Glutamatergic neuron (in vitro differentiated cells): Measurements from ENCODE around the gene LRRC8C. TPM values are rescaled to one million over a fixed set of nuclear protein-coding genes. Genes with fewer than 3 reads are reported as not detected.

Source experiments
- DNase-seq: peaks from one replicate; pipeline ENCODE4 v3.0.0; 2022
- H3K27ac Mint-ChIP-seq: one replicate; pipeline ENCODE4 v1.8.0; 2020; ENCODE audit warnings: mild to moderate bottlenecking, mixed read lengths, inconsistent platforms; ENCODE audit not compliant: unreplicated experiment
- H3K27me3 Mint-ChIP-seq: one replicate; pipeline ENCODE4 v1.8.0; 2020; ENCODE audit warnings: mild to moderate bottlenecking, moderate library complexity, mixed read lengths, inconsistent platforms; ENCODE audit not compliant: unreplicated experiment
- H3K36me3 Mint-ChIP-seq: one replicate; pipeline ENCODE4 v1.8.0; 2020; ENCODE audit warnings: mild to moderate bottlenecking, mixed read lengths, inconsistent platforms; ENCODE audit not compliant: unreplicated experiment
- H3K4me1 Mint-ChIP-seq: one replicate; pipeline ENCODE4 v1.8.0; 2020; ENCODE audit warnings: mild to moderate bottlenecking, low read depth, mixed read lengths, inconsistent platforms; ENCODE audit not compliant: unreplicated experiment
- H3K4me3 Mint-ChIP-seq: one replicate; pipeline ENCODE4 v1.8.0; 2020; ENCODE audit warnings: mild to moderate bottlenecking, mixed read lengths, inconsistent platforms; ENCODE audit not compliant: unreplicated experiment
- H3K9me3 Mint-ChIP-seq: one replicate; pipeline ENCODE4 v1.8.0; 2020; ENCODE audit warnings: mild to moderate bottlenecking, moderate library complexity, mixed read lengths, inconsistent platforms; ENCODE audit not compliant: unreplicated experiment
- total RNA-seq: library from RNA; stranded (reverse); fragmentation: NEBNext Ultra II Directional; extraction: Animal tissue kit (Norgen Biotek cat#: 25700); gene quantifications from one replicate; pipeline ENCODE4 v1.2.1, GENCODE V29; 2021; ENCODE audit not compliant: unreplicated experiment
- TF ChIP-seq, protein P1 (sequence below): fragments of 200-600 bp; sonication (generic); IDR thresholded peaks from one replicate; pipeline ENCODE4 v1.5.0; 2021; ENCODE audit not compliant: partially characterized antibody, unreplicated experiment

Gene LRRC8C
- total RNA-seq, 1 donor from 2014 or later = 2.6 TPM

DNA sequence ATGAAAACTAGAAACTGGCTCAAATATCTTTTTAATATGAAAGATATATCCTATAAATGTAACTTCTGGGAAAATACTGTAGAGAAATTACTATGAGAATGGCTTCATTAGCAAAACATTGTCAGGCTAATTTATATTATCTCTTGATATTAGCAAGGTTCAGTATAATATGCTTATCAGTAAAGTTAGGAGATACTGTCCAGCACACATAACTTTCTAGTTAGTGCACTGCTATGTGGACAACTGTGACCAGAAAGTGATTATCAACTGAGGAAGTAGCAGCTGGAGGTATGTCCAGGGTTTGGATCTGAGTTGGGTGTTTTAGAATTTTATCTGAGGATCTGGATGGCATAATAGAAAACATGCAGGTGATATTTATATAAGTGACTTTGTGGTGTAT, 7.5 kb downstream of the LRRC8C start:
- Mint-ChIP-seq H3K9me3 (no peaks in the 10 kb centered on the region), H3K27me3 (no peaks in the 10 kb centered on the region), H3K4me3 (no peak overlapping the region), H3K4me1 (no peaks in the 10 kb centered on the region), H3K27ac (no peak overlapping the region), H3K36me3 (no peaks in the 10 kb centered on the region)
- no peak for DNase-seq
- TF ChIP-seq, protein P1, sequence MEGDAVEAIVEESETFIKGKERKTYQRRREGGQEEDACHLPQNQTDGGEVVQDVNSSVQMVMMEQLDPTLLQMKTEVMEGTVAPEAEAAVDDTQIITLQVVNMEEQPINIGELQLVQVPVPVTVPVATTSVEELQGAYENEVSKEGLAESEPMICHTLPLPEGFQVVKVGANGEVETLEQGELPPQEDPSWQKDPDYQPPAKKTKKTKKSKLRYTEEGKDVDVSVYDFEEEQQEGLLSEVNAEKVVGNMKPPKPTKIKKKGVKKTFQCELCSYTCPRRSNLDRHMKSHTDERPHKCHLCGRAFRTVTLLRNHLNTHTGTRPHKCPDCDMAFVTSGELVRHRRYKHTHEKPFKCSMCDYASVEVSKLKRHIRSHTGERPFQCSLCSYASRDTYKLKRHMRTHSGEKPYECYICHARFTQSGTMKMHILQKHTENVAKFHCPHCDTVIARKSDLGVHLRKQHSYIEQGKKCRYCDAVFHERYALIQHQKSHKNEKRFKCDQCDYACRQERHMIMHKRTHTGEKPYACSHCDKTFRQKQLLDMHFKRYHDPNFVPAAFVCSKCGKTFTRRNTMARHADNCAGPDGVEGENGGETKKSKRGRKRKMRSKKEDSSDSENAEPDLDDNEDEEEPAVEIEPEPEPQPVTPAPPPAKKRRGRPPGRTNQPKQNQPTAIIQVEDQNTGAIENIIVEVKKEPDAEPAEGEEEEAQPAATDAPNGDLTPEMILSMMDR = no peak

DNA sequence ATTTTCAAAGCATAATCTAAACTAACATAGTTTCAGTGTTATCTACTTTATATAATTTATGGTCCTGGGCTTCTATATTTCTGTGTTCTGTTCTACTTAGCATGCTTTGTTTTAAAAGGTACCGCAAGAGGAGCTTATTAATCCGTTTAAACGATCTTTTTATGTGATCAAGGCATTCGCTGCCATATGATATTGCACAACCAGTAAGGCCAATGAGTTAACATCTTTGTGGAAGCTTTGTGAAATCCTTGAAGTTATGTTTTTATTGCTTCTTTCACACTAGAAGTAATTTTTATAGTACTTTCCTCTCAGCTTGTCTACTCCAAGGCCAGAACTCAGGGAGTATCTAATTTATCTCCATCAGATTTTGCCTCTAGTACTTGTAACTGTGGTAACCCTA, 8.9 kb downstream of the LRRC8C start:
- Mint-ChIP-seq H3K27me3 (no peaks in the 10 kb centered on the region), H3K4me1 (no peaks in the 10 kb centered on the region), H3K36me3 (no peaks in the 10 kb centered on the region), H3K4me3 (no peak overlapping the region), H3K27ac (no peak overlapping the region), H3K9me3 (no peaks in the 10 kb centered on the region)
- TF ChIP-seq, protein P1 = no peak
- no peak for DNase-seq

DNA sequence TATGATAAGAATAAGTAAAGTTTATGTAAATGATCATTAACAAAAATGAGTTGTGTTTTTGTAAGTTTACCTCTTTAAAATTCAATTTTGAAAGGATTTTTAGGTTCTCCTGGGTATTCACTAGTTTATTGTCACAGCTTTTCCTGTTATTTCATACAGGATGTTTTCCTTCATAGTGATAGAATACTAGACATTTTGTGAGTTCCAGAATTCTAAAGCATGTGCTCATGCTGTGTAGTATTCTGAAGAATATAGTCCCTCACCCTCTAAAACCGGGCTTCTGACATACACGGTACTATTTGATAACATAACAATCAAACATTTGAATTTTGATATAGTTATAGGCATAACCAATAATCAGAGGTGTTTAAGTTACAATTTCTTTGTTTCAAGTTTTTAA, 10.7 kb downstream of the LRRC8C start:
- Mint-ChIP-seq H3K9me3 (no peaks in the 10 kb centered on the region), H3K4me3 (no peak overlapping the region), H3K36me3 (no peaks in the 10 kb centered on the region), H3K27me3 (no peaks in the 10 kb centered on the region), H3K4me1 (no peaks in the 10 kb centered on the region), H3K27ac (no peak overlapping the region)
- TF ChIP-seq, protein P1 = no peak
- no peak for DNase-seq

DNA sequence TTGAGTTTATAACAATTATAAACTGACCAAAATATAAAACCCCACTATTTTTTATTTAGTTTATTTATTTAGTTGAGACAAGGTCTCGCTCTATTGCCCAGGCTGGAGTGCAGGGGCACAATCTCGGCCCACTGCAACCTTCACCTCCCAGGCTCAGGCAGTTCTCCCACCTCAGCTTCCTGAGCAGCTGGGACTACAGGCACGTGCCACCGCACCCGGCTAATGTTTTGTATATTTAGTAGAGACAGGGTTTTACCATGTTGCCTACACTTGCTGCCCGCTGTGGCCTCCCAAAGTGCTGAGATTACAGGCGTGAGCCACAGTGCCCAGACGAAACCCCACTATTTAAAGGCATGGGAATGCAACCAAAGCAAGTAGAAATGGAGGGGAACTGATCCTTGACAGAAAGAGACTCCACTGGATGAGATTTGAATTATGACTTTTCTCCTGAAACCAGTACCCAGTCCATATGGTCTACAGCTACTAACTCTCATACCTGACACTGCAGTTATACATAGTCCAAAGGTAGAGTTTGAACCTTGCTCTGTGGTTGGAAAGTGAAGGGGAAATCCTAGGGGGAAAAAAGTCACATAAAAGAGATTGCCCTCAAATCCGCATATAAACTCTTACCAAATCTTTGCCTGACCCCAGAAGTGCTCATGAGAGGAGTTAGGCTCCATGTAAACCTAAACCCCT, 11.3 kb downstream of the LRRC8C start:
- DNase-seq = no peak
- Mint-ChIP-seq H3K27me3 (no peaks in the 10 kb centered on the region), H3K4me3 (no peak overlapping the region), H3K9me3 (no peaks in the 10 kb centered on the region), H3K4me1 (no peaks in the 10 kb centered on the region), H3K27ac (no peak overlapping the region), H3K36me3 (no peaks in the 10 kb centered on the region)
- TF ChIP-seq, protein P1 = no peak

DNA sequence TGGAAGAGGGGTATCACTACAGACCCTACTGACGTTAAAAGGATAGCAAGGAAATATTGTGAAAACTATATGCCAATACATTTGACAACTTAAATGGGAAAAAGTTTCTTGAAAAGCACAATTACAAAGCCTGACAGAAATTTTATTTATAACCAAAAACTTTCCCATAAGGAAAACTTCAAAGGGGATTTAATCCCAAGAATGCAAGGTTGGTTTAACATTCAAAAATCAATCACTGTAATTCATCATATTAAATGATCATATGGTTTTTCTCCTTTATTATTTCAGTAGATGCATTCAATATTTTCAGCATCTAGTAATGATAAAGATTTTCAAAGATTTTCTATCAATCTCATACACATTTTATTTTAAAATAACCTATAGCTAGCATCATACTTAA, 13.3 kb downstream of the LRRC8C start:
- Mint-ChIP-seq H3K4me1 (no peaks in the 10 kb centered on the region), H3K9me3 (no peaks in the 10 kb centered on the region), H3K27me3 (no peaks in the 10 kb centered on the region), H3K27ac (no peak overlapping the region), H3K4me3 (no peak overlapping the region), H3K36me3 (no peaks in the 10 kb centered on the region)
- TF ChIP-seq, protein P1 = no peak
- no peak for DNase-seq
